ENCODE data around the gene CFAP46.
"Not testable (repeated sequence)": the region's sequence is repeated elsewhere in the genome, so short reads cannot be mapped to it uniquely, and the experiment has no call there.

Gene CFAP46

DNA sequence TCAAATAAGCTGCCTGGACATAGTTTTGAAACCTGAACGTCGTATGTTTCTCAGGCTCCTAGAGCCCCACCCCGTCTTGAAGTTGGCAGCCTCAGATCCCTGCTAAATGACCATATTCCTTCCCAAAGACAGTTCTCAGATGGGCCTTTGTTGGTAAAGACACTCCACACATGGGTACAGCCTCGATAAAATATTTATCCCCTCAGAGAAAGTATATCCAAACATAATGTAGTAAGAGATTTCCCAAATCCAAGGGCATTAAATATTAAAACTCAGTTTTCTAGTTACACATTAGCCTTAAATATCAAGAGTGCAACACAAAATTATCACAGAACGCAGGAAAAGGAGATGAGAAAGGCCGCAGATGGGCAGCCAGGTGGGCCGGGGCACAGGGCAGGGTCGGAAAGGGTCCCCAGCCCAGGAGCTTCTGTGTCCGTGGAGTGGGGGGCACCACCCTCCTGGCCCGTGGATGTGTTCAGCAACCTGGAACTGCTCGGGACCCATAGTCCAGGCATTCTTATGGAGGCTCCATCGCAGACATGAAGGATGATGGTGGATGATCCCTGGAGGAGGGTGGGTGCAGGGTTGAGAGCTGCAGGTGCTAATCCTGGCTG, 1.5 kb upstream of the CFAP46 start:
- DNase-seq, result no peak

- DNase-seq, result no peak
These were observed 854 bp upstream of the CFAP46 start for GRCh38 chr10:132943058-132943790.

- DNase-seq, result no peak
These were observed 724 bp downstream of the CFAP46 start for GRCh38 chr10:132941640-132942051.

- DNase-seq, result no peak
These were observed 1.4 kb downstream of the CFAP46 start for GRCh38 chr10:132940791-132941465.

- peak; percentile 3 for DNase-seq
These were observed 2.2 kb downstream of the CFAP46 start for GRCh38 chr10:132939957-132940790.

- DNase-seq, result no peak
These were observed 2.9 kb downstream of the CFAP46 start for GRCh38 chr10:132939378-132939955.

- DNase-seq, result no peak
These were observed 3.7 kb downstream of the CFAP46 start for GRCh38 chr10:132938472-132939339.

- no peak for DNase-seq
These were observed 4.5 kb downstream of the CFAP46 start for GRCh38 chr10:132937861-132938260.

GRCh38 chr10:132934953-132935352, 7.4 kb downstream of the CFAP46 start:
- no peak for DNase-seq

GRCh38 chr10:132933308-132934042, 8.9 kb downstream of the CFAP46 start:
- DNase-seq, result no peak

GRCh38 chr10:132932461-132933307, 9.7 kb downstream of the CFAP46 start:
- DNase-seq, result no peak

DNA sequence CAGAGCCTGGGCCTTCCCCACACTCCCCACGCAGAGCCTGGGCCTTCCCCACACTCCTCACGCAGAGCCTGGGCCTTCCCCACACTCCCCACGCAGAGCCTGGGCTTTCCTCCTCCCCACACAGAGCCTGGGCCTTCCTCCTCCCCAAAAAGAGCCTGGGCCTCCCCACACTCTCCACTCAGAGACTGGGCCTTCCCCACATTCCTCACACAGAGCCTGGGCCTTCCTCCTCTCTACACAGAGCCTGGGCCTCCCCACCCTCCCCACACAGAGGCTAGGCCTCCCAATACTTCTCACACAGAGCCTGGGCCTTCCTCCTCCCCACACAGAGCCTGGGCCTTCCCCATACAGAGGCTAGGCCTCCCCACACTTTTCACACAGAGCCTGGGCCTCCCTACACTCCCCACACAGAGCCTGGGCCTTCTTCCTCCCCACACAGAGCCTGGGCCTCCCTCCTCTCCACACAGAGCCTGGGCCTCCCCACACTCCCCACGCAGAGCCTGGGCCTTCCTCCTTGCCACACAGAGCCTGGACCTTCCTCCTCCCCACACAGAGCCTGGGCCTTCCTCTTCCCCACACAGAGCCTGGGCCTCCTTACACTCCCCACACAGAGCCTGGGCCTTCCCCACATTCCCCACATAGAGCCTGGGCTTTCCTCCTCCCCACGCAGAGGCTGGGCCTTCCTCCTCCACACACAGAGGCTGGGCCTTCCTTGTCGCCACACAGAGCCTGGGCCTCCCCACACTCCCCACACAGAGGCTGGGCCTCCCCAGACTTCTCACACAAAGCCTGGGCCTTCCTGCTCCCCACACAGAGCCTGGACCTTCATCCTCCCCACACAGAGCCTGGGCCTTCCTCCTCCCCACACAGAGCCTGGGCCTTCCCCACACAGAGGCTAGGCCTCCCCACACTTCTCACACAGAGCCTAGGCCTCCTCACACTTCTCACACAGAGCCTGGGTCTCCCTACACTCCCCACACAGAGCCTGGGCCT, 10.8 kb downstream of the CFAP46 start:
- not testable (repeated sequence) for DNase-seq

DNA sequence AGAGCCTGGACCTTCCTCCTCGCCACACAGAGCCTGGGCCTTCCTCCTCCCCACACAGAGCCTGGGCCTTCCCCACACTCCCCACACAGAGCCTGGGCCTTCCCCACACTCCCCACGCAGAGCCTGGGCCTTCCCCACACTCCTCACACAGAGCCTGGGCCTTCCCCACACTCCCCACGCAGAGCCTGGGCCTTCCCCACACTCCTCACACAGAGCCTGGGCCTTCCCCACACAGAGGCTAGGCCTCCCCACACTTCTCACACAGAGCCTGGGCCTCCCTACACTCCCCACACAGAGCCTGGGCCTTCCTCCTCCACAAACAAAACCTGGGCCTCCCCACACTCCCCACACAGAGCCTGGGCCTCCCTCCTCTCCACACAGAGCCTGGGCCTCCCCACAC, 11.7 kb downstream of the CFAP46 start:
- not testable (repeated sequence) for DNase-seq

- no peak for DNase-seq
These were observed 12.3 kb downstream of the CFAP46 start for GRCh38 chr10:132929953-132930548.

GRCh38 chr10:132929480-132929879, 12.9 kb downstream of the CFAP46 start:
- no peak for DNase-seq

- DNase-seq, result no peak
These were observed 14.1 kb downstream of the CFAP46 start for GRCh38 chr10:132928261-132928660.

- DNase-seq, result no peak
These were observed 14.5 kb downstream of the CFAP46 start for GRCh38 chr10:132927824-132928223.
